HG02763 (cell line): ENCODE data around the gene MOGAT3.

Source experiments
- ATAC-seq: cut with Tn5 transposase; IDR thresholded peaks from one replicate; pipeline ENCODE4 v1.9.1; 2021; ENCODE audit warnings: mild to moderate bottlenecking, moderate library complexity; ENCODE audit not compliant: unreplicated experiment

The MOGAT3 gene

GRCh38 chr7:101162551-101163278 is 38.1 kb downstream of the MOGAT3 start:
- no peak for ATAC-seq

GRCh38 chr7:101161692-101162471 is 39.0 kb downstream of the MOGAT3 start:
- no peak for ATAC-seq

GRCh38 chr7:101160910-101161309 is 39.9 kb downstream of the MOGAT3 start:
- ATAC-seq: no peak

GRCh38 chr7:101159696-101160674 is 40.9 kb downstream of the MOGAT3 start:
- ATAC-seq: no peak

GRCh38 chr7:101156866-101157589 is 43.8 kb downstream of the MOGAT3 start:
- no peak for ATAC-seq

- no peak for ATAC-seq
These were observed 44.6 kb downstream of the MOGAT3 start for GRCh38 chr7:101156277-101156676.

GRCh38 chr7:101155303-101155702 is 45.5 kb downstream of the MOGAT3 start:
- ATAC-seq: no peak

GRCh38 chr7:101154693-101155102 is 46.1 kb downstream of the MOGAT3 start:
- ATAC-seq: peak; percentile 23

- ATAC-seq: peak; percentile 86
These were observed 46.7 kb downstream of the MOGAT3 start, which contains the start of gene AP1S1 for GRCh38 chr7:101153969-101154692. Gene AP1S1 (plus strand): TSS chr7:101154476. CDS start chr7:101154515, 39 bp downstream.

- ATAC-seq: no peak
These were observed 48.8 kb downstream of the MOGAT3 start for GRCh38 chr7:101151908-101152651.
